ENCODE data around the gene MAP3K13. TPM values are rescaled to one million over a fixed set of nuclear protein-coding genes. Genes with fewer than 3 reads are reported as not detected.

The MAP3K13 gene
- total RNA-seq, 3 donors from 2014 or later = 9.1 to 34.7 (median 23.9) TPM

GRCh38 chr3:185490241-185490640, 127.3 kb downstream of the MAP3K13 start:
- Histone ChIP-seq H3K27me3 (no peaks in the 10 kb centered on the region), H3K27ac (no peak overlapping the region), H3K4me3 (no peak overlapping the region), H3K4me1 (no peaks in the 10 kb centered on the region), H3K36me3 (peaks cover 3% of the 10 kb centered on the region), H3K9me3 (no peaks in the 10 kb centered on the region)
- no peak for DNase-seq (ENCODE audit: low spot score in 2 of 2)
- TF ChIP-seq POLR2A (IDR thresholded peaks at IDR 0.05) (no peak), POLR2AphosphoS5 (IDR thresholded peaks at IDR 0.05) (no peak), CTCF (IDR thresholded peaks at IDR 0.05) (no peak)
- intact Hi-C loops (cut with DNase I; ENCODE audit: low total_unique reads) = no loop called here

- no peaks in the 10 kb centered on the region for H3K36me3 ChIP-seq
Observed at GRCh38 chr3:185498503-185499396, 135.8 kb downstream of the MAP3K13 start, which contains the start of gene TMEM41A. Gene TMEM41A (minus strand): TSS chr3:185499035. CDS start chr3:185498961, 74 bp downstream.

GRCh38 chr3:185502987-185503386, 140.1 kb downstream of the MAP3K13 start:
- no peaks in the 10 kb centered on the region for H3K36me3 ChIP-seq
- H3K4me3 ChIP-seq = no peak overlapping the region
- no peaks in the 10 kb centered on the region for H3K27me3 ChIP-seq
- H3K27ac ChIP-seq = peak overlapping the region; percentile 70 to 85
- no peak for DNase-seq (ENCODE audit: low spot score in 2 of 2)
- no peaks in the 10 kb centered on the region for H3K9me3 ChIP-seq
- intact Hi-C loops (cut with DNase I; ENCODE audit: low total_unique reads) = no loop called here
- TF ChIP-seq POLR2A (IDR thresholded peaks at IDR 0.05) (no peak), POLR2AphosphoS5 (IDR thresholded peaks at IDR 0.05) (no peak), CTCF (IDR thresholded peaks at IDR 0.05) (no peak)
- H3K4me1 ChIP-seq = no peaks in the 10 kb centered on the region

More at GRCh38 chr3:185498503-185499396, 135.8 kb downstream of the MAP3K13 start, which contains the start of gene TMEM41A:
- H3K4me1 ChIP-seq = peaks cover 0 to 11% of the 10 kb centered on the region in 2 donors
- H3K27ac ChIP-seq = peak within 1 kb of the TSS; percentile 80 to 81
- no peaks in the 10 kb centered on the region for H3K27me3 ChIP-seq
- intact Hi-C loops (cut with DNase I; ENCODE audit: low total_unique reads) = no loop called here
- DNase-seq (ENCODE audit: low spot score in 2 of 2) = peak; percentile 89 to 96
- TF ChIP-seq POLR2A (IDR thresholded peaks at IDR 0.05) = peak; percentile 43
- TF ChIP-seq POLR2AphosphoS5 (IDR thresholded peaks at IDR 0.05) = peak in 2 of 3 donors; percentile 87 to 93
- no peak for TF ChIP-seq CTCF (IDR thresholded peaks at IDR 0.05)
- H3K4me3 ChIP-seq = peak within 1 kb of the TSS; percentile 80 to 95 (median 80)
- no peaks in the 10 kb centered on the region for H3K9me3 ChIP-seq

- intact Hi-C loops (cut with DNase I; ENCODE audit: low total_unique reads) = no loop called here
- no peaks in the 10 kb centered on the region for H3K4me1 ChIP-seq
Observed at GRCh38 chr3:185503521-185503920, 140.6 kb downstream of the MAP3K13 start.

More at GRCh38 chr3:185503521-185503920, 140.6 kb downstream of the MAP3K13 start:
- H3K27ac ChIP-seq = peak overlapping the region; percentile 70 to 85
- TF ChIP-seq POLR2A (IDR thresholded peaks at IDR 0.05) (no peak), CTCF (IDR thresholded peaks at IDR 0.05) (no peak), POLR2AphosphoS5 (IDR thresholded peaks at IDR 0.05) (peak in 1 of 3 donors; percentile 24)
- no peaks in the 10 kb centered on the region for H3K27me3 ChIP-seq
- H3K4me3 ChIP-seq = no peak overlapping the region
- no peaks in the 10 kb centered on the region for H3K36me3 ChIP-seq
- no peaks in the 10 kb centered on the region for H3K9me3 ChIP-seq
- peak in 1 of 2 donors; percentile 35 for DNase-seq (ENCODE audit: low spot score in 2 of 2)
